DOHH2 (cell line): Measurements from ENCODE around the gene GLRA3.

ENCODE experiments used
- H3F3A ChIP-seq: fragments of 200-600 bp; sonication (generic), shearing (Covaris generic); 2 replicates; pipeline ENCODE4 v1.6.0; 2016; ENCODE audit warnings: antibody characterized with exemption, mild to moderate bottlenecking; ENCODE audit not compliant: control insufficient read depth, insufficient read depth
- H3K27ac ChIP-seq: fragments of 200-600 bp; sonication (generic); 2 replicates; pipeline ENCODE4 v1.5.1; 2014; ENCODE audit warnings: low read depth, mild to moderate bottlenecking, low read length, moderate library complexity
- H3K27me3 ChIP-seq: fragments of 200-600 bp; sonication (generic); 2 replicates; pipeline ENCODE4 v1.6.1; 2014; ENCODE audit warnings: mild to moderate bottlenecking, low read length, mixed read lengths; ENCODE audit not compliant: control insufficient read depth
- H3K36me3 ChIP-seq: fragments of 200-600 bp; sonication (generic); 2 replicates; pipeline ENCODE4 v1.6.1; 2014; ENCODE audit warnings: mild to moderate bottlenecking, low read length, moderate library complexity, mixed read lengths; ENCODE audit not compliant: control insufficient read depth
- H3K4me1 ChIP-seq: fragments of 200-600 bp; sonication (generic); 2 replicates; pipeline ENCODE4 v1.6.1; 2014; ENCODE audit warnings: mild to moderate bottlenecking, low read length, mixed read lengths; ENCODE audit not compliant: control insufficient read depth
- H3K4me2 ChIP-seq: fragments of 200-600 bp; sonication (generic); 2 replicates; pipeline ENCODE4 v1.6.0; 2014; ENCODE audit warnings: mild to moderate bottlenecking, low read length, moderate library complexity
- H3K4me3 ChIP-seq: fragments of 200-600 bp; sonication (generic); 2 replicates; pipeline ENCODE4 v1.5.1; 2014; ENCODE audit warnings: mild to moderate bottlenecking, low read length, mixed read lengths
- H3K79me2 ChIP-seq: fragments of 200-600 bp; sonication (generic); 2 replicates; pipeline ENCODE4 v1.6.1; 2014; ENCODE audit warnings: mild to moderate bottlenecking, low read length, mixed read lengths; ENCODE audit not compliant: control insufficient read depth
- H3K9me2 ChIP-seq: fragments of 200-600 bp; sonication (generic); replicated peaks from 2 replicates; pipeline ENCODE4 v1.6.1; 2014; ENCODE audit warnings: mild to moderate bottlenecking, low read length, mixed read lengths; ENCODE audit not compliant: control insufficient read depth
- H3K9me3 ChIP-seq: fragments of 200-600 bp; sonication (generic); 2 replicates; pipeline ENCODE4 v1.6.1; 2014; ENCODE audit warnings: antibody characterized with exemption, low read length, mixed read lengths; ENCODE audit not compliant: control insufficient read depth, insufficient read depth
- H4K20me1 ChIP-seq: fragments of 200-600 bp; sonication (generic); 2 replicates; pipeline ENCODE4 v1.6.0; 2014; ENCODE audit warnings: low read depth, mild to moderate bottlenecking, antibody characterized with exemption, low read length, moderate library complexity; ENCODE audit not compliant: control insufficient read depth, insufficient read depth
- CTCF ChIP-seq: fragments of 200-600 bp; sonication (generic); IDR thresholded peaks from one replicate; pipeline ENCODE4 v1.5.1; 2014; ENCODE audit warnings: antibody characterized with exemption, mild to moderate bottlenecking, low read depth, low read length; ENCODE audit not compliant: poor library complexity, severe bottlenecking
- EZH2phosphoT487 ChIP-seq: fragments of 200-600 bp; sonication (generic); IDR thresholded peaks from 2 replicates; pipeline ENCODE4 v1.6.1; 2017; ENCODE audit warnings: borderline replicate concordance, mild to moderate bottlenecking, antibody characterized with exemption, low read length, moderate library complexity, mixed read lengths

GLRA3 gene

GRCh38 chr4:174673865-174674264 lies 155.2 kb downstream of the GLRA3 start:
- TF ChIP-seq EZH2phosphoT487 (no peak), CTCF (no peak)
- Histone ChIP-seq H3F3A (no peaks in the 10 kb centered on the region), H3K27me3 (no peaks in the 10 kb centered on the region), H3K79me2 (no peaks in the 10 kb centered on the region), H3K4me3 (no peak overlapping the region), H3K4me2 (no peak overlapping the region), H3K9me2 (no peaks in the 10 kb centered on the region), H3K4me1 (no peaks in the 10 kb centered on the region), H3K27ac (no peak overlapping the region), H4K20me1 (no peaks in the 10 kb centered on the region), H3K9me3 (no peaks in the 10 kb centered on the region), H3K36me3 (no peaks in the 10 kb centered on the region)

- Histone ChIP-seq H4K20me1 (no peaks in the 10 kb centered on the region), H3K4me2 (no peak overlapping the region), H3K27me3 (no peaks in the 10 kb centered on the region), H3K4me1 (no peaks in the 10 kb centered on the region), H3K9me3 (no peaks in the 10 kb centered on the region), H3K9me2 (no peaks in the 10 kb centered on the region), H3K27ac (no peak overlapping the region), H3K36me3 (no peaks in the 10 kb centered on the region), H3K4me3 (no peak overlapping the region), H3F3A (no peaks in the 10 kb centered on the region), H3K79me2 (no peaks in the 10 kb centered on the region)
- TF ChIP-seq EZH2phosphoT487 (no peak), CTCF (no peak)
Observed at GRCh38 chr4:174672276-174672675, 156.8 kb downstream of the GLRA3 start.

GRCh38 chr4:174669270-174669669 lies 159.8 kb downstream of the GLRA3 start:
- H3K36me3 ChIP-seq, result no peaks in the 10 kb centered on the region
- H3K9me3 ChIP-seq, result no peaks in the 10 kb centered on the region
- H3K27me3 ChIP-seq, result no peaks in the 10 kb centered on the region
- no peak overlapping the region for H3K27ac ChIP-seq
- no peaks in the 10 kb centered on the region for H4K20me1 ChIP-seq
- no peaks in the 10 kb centered on the region for H3K79me2 ChIP-seq
- no peak for TF ChIP-seq CTCF
- no peak for TF ChIP-seq EZH2phosphoT487
- no peaks in the 10 kb centered on the region for H3F3A ChIP-seq
- H3K9me2 ChIP-seq, result no peaks in the 10 kb centered on the region
- H3K4me1 ChIP-seq, result no peaks in the 10 kb centered on the region
- H3K4me3 ChIP-seq, result no peak overlapping the region
- H3K4me2 ChIP-seq, result no peak overlapping the region

GRCh38 chr4:174665799-174666198 lies 163.2 kb downstream of the GLRA3 start:
- no peaks in the 10 kb centered on the region for H3K79me2 ChIP-seq
- no peaks in the 10 kb centered on the region for H3K27me3 ChIP-seq
- no peaks in the 10 kb centered on the region for H3K9me3 ChIP-seq
- H3K9me2 ChIP-seq, result no peaks in the 10 kb centered on the region
- TF ChIP-seq CTCF (no peak), EZH2phosphoT487 (no peak)
- H3K4me2 ChIP-seq, result no peak overlapping the region
- no peaks in the 10 kb centered on the region for H3K36me3 ChIP-seq
- H3F3A ChIP-seq, result no peaks in the 10 kb centered on the region
- no peaks in the 10 kb centered on the region for H4K20me1 ChIP-seq
- H3K4me3 ChIP-seq, result no peak overlapping the region
- H3K4me1 ChIP-seq, result no peaks in the 10 kb centered on the region
- no peak overlapping the region for H3K27ac ChIP-seq
